ENCODE measurements around the gene PLEKHF1.

GRCh38 chr19:29712744-29713516, 47.7 kb downstream of the PLEKHF1 start:
- no peak for TF ChIP-seq CTCF (IDR thresholded peaks at IDR 0.05 in 4 of 5, conservative IDR thresholded peaks at IDR 0.05 in 1 of 5)
- no peak for TF ChIP-seq POLR2A (IDR thresholded peaks at IDR 0.05)

All from gastrocnemius medialis (tissue), 4 donors.